Uterus (tissue), 2 donors: ENCODE results near the gene CPNE4.

Experiments used
- CTCF ChIP-seq, 4 experiments: fragments of 200-600 bp in 2 of 4; fragments of 450-650 bp in 2 of 4; sonication (generic) in 2 of 4; IDR thresholded peaks; one replicate each; pipeline ENCODE4 v1.5.1; 2016 to 2019; ENCODE audit warnings: antibody characterized with exemption in 4 of 4, mild to moderate bottlenecking in 2 of 4, moderate library complexity in 1 of 4
- POLR2A ChIP-seq, 2 donors: fragments of 450-650 bp; IDR thresholded peaks; one replicate each; pipeline ENCODE4 v1.6.1; 2016; ENCODE audit warnings: antibody characterized with exemption in 2 of 2, mild to moderate bottlenecking in 1 of 2, moderate library complexity in 1 of 2

- no peak for TF ChIP-seq CTCF (IDR thresholded peaks at IDR 0.05)
- no peak for TF ChIP-seq POLR2A (IDR thresholded peaks at IDR 0.05)
Measured at GRCh38 chr3:131540143-131540542, 494.7 kb downstream of the CPNE4 start.
